ENCODE data around the gene CD247.

Gene CD247

DNA sequence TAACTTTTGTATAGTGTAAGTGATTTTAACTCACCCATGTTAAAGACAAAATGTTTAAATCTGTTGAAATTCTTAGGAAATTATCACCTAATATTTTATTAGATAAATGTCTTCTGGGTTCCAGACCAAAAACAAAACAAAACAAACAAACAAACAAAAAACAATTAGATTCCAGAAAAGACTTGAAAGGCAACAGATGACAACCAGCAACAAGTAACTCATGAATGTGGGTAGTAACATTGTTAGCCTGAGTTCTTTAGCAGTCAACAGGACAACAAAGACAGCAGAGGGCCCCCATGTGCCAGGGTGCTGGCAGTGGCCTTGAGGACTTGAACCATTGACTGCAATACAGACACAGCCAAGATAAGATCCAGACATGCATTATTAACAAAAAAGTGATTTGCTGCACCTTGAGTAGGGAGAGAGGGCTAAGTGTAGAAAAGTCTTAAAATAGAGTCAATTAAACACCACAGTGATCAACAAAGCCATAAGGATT lies 2.4 kb upstream of the CD247 start:
- ATAC-seq, result no peak
- TF ChIP-seq ZFP30 (CRISPR knock-in tag; IDR thresholded peaks at IDR 0.05) (no peak), GLIS3 (CRISPR knock-in tag; IDR thresholded peaks at IDR 0.05) (no peak), SNAI2 (CRISPR knock-in tag; IDR thresholded peaks at IDR 0.05) (no peak), ZFP3 (CRISPR knock-in tag; IDR thresholded peaks at IDR 0.05) (no peak), CSDC2 (CRISPR knock-in tag; IDR thresholded peaks at IDR 0.05) (no peak), OSR1 (CRISPR knock-in tag; IDR thresholded peaks at IDR 0.05) (no peak), ZNF70 (CRISPR knock-in tag; IDR thresholded peaks at IDR 0.05) (no peak), RARB (CRISPR knock-in tag; IDR thresholded peaks at IDR 0.05) (no peak), BACH2 (CRISPR knock-in tag; IDR thresholded peaks at IDR 0.05; ENCODE audit: borderline replicate concordance) (no peak), ISL1 (CRISPR knock-in tag; IDR thresholded peaks at IDR 0.05) (no peak), ESRRG (CRISPR knock-in tag; IDR thresholded peaks at IDR 0.05) (no peak), TCF4 (CRISPR knock-in tag; IDR thresholded peaks at IDR 0.05; ENCODE audit: borderline replicate concordance) (no peak)
- TF ChIP-seq, protein P1, sequence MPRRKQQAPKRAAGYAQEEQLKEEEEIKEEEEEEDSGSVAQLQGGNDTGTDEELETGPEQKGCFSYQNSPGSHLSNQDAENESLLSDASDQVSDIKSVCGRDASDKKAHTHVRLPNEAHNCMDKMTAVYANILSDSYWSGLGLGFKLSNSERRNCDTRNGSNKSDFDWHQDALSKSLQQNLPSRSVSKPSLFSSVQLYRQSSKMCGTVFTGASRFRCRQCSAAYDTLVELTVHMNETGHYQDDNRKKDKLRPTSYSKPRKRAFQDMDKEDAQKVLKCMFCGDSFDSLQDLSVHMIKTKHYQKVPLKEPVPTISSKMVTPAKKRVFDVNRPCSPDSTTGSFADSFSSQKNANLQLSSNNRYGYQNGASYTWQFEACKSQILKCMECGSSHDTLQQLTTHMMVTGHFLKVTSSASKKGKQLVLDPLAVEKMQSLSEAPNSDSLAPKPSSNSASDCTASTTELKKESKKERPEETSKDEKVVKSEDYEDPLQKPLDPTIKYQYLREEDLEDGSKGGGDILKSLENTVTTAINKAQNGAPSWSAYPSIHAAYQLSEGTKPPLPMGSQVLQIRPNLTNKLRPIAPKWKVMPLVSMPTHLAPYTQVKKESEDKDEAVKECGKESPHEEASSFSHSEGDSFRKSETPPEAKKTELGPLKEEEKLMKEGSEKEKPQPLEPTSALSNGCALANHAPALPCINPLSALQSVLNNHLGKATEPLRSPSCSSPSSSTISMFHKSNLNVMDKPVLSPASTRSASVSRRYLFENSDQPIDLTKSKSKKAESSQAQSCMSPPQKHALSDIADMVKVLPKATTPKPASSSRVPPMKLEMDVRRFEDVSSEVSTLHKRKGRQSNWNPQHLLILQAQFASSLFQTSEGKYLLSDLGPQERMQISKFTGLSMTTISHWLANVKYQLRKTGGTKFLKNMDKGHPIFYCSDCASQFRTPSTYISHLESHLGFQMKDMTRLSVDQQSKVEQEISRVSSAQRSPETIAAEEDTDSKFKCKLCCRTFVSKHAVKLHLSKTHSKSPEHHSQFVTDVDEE (CRISPR knock-in tag; IDR thresholded peaks at IDR 0.05), result no peak
- TF ChIP-seq, protein P2, sequence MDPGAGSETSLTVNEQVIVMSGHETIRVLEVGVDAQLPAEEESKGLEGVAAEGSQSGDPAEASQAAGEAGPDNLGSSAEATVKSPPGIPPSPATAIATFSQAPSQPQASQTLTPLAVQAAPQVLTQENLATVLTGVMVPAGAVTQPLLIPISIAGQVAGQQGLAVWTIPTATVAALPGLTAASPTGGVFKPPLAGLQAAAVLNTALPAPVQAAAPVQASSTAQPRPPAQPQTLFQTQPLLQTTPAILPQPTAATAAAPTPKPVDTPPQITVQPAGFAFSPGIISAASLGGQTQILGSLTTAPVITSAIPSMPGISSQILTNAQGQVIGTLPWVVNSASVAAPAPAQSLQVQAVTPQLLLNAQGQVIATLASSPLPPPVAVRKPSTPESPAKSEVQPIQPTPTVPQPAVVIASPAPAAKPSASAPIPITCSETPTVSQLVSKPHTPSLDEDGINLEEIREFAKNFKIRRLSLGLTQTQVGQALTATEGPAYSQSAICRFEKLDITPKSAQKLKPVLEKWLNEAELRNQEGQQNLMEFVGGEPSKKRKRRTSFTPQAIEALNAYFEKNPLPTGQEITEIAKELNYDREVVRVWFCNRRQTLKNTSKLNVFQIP (CRISPR knock-in tag; IDR thresholded peaks at IDR 0.05; ENCODE audit: borderline replicate concordance, low read depth), result no peak
- TF ChIP-seq, protein P3, sequence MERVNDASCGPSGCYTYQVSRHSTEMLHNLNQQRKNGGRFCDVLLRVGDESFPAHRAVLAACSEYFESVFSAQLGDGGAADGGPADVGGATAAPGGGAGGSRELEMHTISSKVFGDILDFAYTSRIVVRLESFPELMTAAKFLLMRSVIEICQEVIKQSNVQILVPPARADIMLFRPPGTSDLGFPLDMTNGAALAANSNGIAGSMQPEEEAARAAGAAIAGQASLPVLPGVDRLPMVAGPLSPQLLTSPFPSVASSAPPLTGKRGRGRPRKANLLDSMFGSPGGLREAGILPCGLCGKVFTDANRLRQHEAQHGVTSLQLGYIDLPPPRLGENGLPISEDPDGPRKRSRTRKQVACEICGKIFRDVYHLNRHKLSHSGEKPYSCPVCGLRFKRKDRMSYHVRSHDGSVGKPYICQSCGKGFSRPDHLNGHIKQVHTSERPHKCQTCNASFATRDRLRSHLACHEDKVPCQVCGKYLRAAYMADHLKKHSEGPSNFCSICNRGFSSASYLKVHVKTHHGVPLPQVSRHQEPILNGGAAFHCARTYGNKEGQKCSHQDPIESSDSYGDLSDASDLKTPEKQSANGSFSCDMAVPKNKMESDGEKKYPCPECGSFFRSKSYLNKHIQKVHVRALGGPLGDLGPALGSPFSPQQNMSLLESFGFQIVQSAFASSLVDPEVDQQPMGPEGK (CRISPR knock-in tag; IDR thresholded peaks at IDR 0.05; ENCODE audit: borderline replicate concordance), result no peak
- TF ChIP-seq, protein P4, sequence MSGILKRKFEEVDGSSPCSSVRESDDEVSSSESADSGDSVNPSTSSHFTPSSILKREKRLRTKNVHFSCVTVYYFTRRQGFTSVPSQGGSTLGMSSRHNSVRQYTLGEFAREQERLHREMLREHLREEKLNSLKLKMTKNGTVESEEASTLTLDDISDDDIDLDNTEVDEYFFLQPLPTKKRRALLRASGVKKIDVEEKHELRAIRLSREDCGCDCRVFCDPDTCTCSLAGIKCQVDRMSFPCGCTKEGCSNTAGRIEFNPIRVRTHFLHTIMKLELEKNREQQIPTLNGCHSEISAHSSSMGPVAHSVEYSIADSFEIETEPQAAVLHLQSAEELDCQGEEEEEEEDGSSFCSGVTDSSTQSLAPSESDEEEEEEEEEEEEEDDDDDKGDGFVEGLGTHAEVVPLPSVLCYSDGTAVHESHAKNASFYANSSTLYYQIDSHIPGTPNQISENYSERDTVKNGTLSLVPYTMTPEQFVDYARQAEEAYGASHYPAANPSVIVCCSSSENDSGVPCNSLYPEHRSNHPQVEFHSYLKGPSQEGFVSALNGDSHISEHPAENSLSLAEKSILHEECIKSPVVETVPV (CRISPR knock-in tag; IDR thresholded peaks at IDR 0.05), result no peak
- TF ChIP-seq, protein P5, sequence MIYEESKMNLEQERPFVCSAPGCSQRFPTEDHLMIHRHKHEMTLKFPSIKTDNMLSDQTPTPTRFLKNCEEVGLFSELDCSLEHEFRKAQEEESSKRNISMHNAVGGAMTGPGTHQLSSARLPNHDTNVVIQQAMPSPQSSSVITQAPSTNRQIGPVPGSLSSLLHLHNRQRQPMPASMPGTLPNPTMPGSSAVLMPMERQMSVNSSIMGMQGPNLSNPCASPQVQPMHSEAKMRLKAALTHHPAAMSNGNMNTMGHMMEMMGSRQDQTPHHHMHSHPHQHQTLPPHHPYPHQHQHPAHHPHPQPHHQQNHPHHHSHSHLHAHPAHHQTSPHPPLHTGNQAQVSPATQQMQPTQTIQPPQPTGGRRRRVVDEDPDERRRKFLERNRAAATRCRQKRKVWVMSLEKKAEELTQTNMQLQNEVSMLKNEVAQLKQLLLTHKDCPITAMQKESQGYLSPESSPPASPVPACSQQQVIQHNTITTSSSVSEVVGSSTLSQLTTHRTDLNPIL (CRISPR knock-in tag; IDR thresholded peaks at IDR 0.05; ENCODE audit: low read depth), result no peak

DNA sequence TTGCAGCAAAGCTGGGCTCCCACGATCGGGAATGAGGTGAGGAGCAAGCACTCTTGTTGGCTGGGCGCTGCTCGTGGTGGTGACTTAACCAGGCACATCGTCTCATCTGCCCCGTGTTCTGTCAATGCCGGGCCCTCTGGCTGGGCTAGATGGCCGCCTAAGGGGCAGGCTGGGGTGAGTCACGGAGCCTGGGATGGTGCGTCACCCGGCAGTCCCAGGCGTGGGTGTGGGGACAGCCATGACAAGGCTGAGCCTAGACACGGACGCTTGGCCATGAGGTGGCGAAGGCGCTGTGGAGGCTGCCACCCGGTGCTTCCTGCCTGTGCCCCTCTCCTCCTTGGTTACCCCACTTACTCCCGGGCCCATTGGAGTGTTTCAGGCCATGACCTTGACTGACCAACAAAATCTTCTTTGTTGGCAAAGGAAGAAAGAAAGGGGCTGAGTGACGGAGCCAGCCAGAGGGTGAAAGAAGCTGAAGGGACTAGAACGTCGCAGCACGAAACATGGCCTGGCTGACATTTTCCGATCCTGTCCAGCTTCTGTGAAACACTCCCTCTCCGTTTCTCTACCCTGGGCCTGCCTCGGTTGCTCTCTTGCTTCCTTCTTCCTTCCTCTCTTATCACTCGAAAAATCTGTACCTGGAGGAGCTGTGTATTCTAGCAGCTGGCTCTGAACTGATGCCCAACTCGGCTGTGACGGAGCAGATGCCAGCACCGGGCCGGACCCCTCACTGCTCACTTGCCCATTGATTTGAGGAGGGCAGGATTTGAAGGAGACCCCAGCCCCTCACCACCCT lies 596 bp downstream of the CD247 start:
- no peak for TF ChIP-seq RARB (CRISPR knock-in tag; IDR thresholded peaks at IDR 0.05)
- TF ChIP-seq, protein P4 (CRISPR knock-in tag; IDR thresholded peaks at IDR 0.05), result no peak
- no peak for TF ChIP-seq ZNF70 (CRISPR knock-in tag; IDR thresholded peaks at IDR 0.05)
- TF ChIP-seq ZNF8 (CRISPR knock-in tag; IDR thresholded peaks at IDR 0.05), result no peak
- no peak for TF ChIP-seq ISL1 (CRISPR knock-in tag; IDR thresholded peaks at IDR 0.05)
- no peak for ATAC-seq
